HG02840 (cell line): Measurements from ENCODE around the gene FYN.

Experiments used
- ATAC-seq: cut with Tn5 transposase; IDR thresholded peaks from one replicate; pipeline ENCODE4 v1.9.1; 2021; ENCODE audit warnings: mild to moderate bottlenecking, moderate library complexity, moderate number of reproducible peaks; ENCODE audit not compliant: unreplicated experiment, low FRiP score

FYN gene

DNA sequence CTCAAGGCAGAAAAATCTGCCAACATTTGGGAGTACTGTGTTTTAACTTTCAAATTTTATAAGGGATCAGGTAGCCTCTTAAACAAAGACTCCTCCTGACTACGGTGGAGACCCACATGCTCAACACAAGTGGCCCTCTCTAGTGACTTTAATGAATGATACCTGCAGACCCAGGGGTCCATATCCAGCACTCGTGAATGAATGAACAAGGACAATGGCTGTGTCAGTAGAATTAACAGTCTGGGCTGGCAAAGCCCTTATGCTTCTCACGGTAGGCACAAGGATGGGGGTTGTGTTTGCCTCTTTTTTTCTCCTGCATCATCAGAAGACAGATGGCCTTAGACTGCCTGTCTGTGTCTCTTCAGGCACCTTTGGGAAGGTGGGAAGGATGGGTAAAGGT, 154.9 kb downstream of the FYN start:
- no peak for ATAC-seq

DNA sequence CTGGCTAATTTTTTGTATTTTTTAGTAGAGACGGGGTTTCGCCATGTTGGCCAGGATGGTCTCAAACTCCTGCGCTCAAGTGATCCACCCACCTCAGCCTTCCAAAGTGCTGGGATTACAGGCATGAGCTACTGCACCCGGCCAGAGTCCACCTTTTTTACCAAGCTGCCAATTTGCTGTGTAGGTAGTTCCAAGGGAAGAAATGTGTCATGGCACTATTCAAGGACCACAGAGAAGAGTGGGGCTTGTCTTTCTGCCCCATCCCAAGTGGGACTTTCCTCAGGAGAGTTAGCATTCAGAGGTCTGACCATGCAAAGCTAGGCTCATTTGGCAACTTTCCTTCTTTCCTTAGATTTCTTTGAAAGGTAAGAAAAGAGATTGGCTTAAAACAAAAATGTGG, 155.6 kb downstream of the FYN start:
- no peak for ATAC-seq

DNA sequence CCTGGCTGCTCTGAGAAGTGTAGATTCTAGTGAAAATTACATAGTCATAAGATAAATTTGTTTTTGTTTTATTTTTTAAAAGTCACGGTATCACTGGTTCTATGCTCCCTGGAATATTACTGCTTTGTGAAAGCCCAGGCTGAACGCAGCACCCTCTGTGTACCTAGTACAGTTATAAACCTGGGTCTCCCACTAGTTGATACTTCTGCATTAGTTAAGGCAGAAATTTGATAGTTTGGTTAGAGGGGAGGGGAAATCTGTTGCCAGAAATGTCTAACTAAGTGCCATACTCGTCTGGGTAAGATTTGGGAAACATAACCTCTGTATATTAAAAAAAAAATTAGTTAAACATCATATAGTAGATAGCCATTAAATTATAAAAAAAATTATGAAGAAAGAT, 156.9 kb downstream of the FYN start:
- ATAC-seq, result no peak

DNA sequence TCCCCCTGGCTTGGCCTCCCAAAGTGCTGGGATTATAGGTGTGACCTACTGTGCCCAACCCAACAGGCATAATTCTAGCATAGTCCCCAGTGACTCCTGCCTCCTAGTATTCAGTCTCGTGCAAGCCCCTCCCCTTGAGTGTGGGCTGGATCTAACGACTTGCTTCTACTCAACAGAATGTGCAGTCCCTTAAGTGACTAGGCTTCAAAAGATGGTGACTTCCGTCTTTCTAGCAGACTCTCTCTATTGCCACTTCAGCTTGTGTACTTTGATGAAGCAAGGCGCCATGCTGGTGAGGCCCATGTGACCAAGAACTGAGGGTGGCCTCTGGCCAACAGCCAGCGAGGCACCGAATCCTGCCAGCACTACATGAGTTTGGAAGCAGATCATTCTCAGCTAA, 157.9 kb downstream of the FYN start:
- ATAC-seq, result no peak

DNA sequence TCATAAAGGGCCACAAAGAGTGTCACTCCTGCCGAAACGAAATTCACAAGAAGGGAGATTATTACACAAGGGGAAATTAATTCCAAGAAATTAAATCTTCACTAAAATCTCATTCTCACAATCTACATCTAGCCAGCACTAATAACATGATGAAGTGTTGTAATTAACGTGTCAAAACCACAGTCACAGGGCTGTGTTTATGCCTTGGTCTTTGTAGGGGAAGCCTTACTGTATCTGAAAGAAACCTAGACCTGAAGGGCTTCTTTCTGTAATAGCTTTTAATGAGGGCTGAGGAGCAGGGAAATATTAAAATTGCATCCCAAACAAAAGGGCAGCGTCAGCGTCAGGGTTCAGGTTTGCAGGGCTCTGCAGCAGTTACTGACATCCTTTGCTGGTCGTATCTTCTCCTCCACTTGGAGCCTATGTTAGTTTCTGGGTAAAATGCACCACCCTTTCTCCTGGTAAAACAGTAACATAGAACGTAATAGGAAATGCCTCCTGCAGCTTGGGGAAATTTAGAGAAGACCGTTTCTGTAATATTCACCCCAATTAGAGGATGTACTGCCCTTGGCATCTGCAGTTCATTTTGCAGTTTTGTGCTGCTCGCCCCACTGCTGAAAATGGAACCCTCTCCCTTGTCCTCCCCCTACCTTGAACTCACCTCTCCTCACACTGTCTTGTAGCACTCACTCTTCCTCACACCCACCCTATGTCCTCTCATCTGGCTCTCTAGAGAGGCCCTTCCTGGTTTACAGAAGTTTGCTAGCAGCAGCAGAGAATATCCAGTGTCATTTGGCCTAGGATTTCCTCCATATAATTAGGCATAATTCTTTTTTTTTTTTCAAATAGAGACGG, 158.6 kb downstream of the FYN start:
- ATAC-seq, result no peak

DNA sequence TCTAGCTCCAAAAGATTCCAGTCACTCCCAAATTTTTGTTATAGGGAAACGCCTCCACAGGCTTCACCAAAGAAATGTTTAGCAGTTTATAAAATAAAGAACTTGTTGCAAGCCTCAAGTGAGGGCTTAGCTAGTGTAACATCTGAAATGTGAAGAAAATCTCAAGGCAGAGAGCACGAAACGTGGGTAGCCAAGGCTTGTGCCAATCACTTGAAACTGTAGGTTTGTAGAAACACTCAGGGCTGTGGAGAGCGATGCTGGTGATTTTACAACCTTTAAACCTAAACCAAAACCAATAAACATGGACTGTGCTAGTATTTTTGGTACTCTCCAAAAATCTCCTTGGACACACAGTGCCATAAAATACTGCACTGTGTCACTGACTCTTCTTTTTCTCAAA, 159.4 kb downstream of the FYN start:
- ATAC-seq, result no peak

DNA sequence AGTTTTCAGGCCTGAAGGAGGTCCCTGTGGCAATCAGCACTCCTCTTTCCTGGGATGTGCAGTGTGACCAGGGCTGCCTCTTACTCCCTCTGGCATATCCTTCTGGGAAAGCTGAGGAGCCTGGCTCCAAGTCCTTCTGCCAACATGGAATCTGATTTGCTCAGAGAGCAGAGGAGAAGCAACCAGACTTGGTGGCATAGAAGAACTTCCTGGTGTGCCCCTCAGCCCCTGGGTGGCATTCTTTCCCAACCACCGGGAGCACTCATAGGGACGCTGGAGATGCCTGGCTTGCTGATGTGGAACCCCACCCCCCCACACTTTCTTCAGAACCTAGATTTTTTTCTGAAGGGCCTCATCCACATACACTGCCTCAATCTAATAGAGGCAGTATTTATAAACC, 160.0 kb downstream of the FYN start:
- no peak for ATAC-seq

DNA sequence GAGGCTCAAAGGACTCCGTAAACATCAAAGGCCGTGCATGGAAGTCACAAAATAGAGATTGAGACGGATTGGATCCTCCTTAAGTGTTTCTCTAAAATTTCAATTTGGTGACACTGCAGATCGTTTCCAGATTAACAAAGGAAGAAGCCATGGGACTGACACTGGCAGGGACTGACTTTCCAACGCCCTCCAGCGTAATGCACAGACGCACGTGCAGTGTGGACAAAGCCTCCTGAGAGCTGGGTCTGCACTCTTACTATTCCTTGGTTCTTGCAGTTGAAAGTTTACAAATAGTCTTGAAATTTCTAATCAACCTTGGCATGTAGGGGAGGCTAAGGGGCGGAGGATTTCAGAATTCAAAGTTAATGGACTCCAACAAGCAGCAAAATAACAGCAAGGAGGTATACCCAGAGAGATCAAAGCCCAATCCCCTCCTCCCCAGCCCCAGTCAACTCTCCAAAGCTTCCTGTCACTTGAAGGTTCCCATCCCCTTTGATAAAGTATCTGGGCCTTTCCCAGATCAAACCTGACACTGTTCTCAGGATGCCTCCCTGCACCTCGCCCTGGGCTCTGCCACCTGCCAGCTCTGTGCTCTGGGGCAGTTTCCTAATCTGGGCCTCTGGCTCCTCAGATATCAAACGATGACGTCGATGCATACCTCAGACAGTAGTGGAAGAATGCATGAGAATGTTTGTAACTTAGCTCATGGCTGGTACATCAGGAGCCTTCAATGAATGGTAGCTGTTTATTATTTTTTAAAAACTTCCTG, 161.1 kb downstream of the FYN start:
- ATAC-seq, result no peak

DNA sequence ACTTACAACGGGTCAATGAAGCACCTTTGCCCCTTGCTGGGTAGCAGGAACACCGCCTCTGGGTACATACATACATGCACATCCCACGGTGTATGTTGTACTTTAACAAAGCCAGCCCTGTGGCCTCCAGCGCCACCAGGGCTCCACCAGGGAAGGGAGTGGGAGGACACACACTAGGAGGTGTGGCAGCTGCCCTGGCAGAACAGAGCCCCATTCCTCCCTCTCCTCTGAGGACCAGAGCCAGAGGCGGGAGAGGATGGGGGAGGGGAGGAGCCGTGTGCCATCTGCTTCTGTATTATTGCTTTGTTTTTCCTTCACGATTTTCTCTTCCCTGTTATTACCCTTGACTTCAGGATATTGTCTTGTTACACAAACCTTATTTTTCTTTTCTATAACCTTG, 161.8 kb downstream of the FYN start:
- no peak for ATAC-seq

DNA sequence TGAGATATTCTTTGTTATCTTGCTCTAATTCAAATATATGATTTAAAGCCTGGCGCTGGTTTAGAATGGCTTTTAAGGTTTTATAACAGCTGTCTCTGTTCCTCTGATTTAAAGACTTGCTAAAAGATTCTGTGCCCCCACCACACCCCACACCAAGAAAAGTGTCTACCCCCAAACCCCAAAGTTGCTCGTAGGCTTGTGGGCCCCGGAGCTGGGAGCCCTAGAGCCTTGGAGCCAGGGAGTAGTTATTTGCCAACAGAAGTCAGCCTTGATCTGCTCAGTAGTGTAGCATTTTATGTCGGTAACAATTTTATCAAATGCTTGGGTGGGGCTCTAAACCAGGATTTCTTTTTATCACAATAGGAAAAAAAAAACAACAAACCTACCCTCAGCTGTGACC, 162.3 kb downstream of the FYN start:
- ATAC-seq, result no peak

DNA sequence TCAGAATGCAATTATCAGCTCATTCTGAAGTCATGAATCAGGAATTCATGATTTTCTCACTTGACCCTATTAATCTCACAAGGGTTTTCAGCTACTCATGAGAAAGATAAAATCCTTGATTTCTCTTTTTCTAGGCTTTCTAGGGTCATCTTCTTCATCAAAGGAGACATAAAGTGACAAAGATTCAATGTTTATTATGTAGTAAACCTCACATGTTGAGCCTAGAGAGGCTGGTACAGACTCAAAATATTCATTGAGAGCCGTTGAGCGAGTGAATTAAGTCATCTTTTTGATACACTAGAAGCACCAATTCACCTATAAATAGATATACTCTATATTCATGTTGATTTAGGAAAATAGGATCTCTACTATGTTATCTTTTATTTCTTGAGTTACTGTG, 162.8 kb downstream of the FYN start:
- no peak for ATAC-seq

DNA sequence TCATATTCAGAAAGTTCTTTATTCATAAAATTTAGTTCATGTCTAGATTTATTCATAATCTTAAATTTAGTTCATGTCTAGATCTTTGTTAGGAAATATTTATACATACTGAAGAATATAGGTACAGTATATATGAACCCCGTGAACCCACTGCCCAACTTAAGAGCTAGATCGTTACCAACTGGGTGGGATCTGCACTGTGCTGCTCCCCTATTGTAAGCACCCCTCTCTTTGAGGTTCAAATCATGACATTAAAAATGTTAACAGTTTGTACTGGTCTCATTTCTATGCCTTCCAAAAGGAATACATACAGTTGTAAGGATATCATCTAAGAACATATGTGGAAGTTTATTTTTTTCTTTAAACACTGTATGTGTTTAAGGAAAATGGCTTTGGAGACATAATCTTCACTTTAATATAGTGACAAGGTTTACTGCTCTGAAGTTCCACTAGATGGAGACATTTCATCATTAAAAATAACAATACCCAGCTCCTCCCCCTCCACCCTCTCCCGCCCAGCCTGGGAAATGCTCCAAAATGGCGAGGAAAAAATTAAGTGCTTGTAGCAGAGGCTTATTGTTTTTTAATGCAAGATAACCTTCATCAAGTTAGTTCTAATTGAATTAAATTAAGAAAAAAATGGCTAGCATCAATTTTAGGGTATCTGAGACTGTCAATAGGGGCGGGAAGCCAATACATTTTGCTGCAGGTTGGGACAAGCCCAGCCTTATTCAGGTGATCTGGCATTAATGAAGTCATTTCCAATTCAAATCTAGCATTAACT, 163.4 kb downstream of the FYN start:
- ATAC-seq, result peak; percentile 77

DNA sequence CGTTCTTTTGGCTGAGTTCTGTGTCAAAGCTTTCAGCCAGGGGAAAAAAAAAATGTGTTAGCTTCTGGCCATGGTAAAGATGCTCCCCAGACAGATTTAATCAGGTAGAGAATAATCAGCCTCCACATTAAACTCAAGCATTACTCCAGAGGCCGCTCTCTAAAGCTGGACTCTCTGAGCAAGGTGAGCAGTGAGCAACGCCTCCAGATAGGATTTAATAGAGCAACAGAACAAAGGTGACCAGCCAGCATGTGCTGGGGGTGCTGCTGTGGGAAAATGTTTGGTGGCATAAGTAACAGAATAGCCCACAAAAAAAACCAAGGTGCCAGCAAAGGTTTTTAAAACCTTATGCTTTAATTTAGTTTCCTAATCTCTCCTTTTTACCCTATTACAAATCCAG, 164.1 kb downstream of the FYN start:
- no peak for ATAC-seq

DNA sequence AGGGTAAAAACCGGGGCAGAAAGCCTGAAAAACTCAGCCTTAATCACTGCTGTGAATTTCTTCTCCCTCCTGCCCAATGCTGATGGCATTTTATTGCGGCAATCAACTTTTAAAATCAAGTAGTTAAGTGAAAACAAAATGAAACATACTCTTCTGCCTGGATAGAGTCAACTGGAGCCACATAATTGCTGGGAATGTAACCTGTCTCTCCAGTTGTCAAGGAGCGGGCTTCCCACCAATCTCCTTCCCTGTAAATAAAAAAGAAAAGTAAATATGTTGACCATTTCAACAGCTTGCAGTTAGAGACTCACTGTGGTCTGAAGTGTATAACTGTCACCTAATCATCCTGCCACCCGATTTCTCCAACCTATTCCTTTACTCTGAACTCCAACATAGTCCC, 165.5 kb downstream of the FYN start:
- no peak for ATAC-seq

DNA sequence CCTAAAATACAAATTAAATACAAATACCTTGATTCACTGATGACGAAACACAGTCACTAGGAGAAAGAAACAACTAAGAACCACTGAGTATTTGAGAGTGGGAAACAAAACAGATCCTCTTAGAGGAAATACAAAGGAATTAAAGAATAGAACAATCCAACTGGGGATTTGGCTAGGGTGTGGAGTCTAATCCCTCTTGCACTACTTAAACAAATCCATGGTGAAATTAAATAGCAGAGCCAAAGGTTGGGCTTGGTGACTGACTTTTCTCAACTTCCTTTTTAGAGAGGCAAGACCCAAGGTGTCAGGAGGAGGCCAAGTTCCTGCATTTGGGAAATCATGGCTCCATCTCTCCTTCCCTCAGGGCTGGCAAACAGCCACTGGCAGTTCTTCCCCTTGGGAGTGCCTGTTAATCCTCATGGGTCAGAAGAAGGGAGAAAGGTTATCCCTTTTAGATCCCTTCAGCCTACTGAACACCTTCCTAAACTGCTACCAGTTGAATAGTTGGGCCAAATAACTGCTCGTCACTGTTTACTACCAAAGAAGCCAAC, 166.3 kb downstream of the FYN start:
- no peak for ATAC-seq

DNA sequence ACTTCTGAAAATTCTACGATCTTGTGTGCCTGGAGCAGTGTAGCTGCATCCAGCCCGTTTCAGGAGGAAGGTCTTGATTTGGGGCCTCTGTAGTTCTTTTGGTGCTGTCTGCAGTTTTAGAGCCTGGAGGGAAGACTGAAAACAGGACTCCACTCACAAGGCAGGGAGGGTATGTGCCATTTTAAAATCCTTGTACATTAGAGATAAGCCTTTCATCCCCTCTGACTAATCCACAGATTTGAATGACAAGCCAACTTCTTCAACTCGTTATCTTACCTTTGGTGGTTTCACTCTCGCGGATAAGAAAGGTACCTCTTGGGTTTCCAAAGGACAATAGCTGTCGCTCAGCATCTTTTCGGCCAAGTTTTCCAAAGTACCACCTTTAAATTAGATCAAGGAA, 169.5 kb downstream of the FYN start:
- no peak for ATAC-seq

DNA sequence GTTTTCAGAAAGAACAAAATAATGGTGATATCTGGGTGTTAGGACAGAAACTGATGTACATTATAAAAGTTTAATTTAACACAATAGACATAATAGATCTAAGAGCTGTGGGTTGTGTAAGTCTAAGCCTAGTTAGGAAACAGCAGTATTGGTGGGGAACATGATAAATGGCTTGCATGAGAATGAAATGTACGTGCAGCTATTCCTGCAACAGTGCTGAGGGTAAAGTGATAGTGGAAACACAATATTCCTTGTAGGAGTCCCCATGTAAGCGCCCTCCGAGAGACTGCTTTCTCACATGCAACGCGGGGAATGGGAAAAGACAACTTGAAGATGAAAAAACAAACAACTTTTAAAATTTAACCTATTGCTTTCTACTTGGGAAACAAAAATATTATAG, 171.0 kb downstream of the FYN start:
- no peak for ATAC-seq

DNA sequence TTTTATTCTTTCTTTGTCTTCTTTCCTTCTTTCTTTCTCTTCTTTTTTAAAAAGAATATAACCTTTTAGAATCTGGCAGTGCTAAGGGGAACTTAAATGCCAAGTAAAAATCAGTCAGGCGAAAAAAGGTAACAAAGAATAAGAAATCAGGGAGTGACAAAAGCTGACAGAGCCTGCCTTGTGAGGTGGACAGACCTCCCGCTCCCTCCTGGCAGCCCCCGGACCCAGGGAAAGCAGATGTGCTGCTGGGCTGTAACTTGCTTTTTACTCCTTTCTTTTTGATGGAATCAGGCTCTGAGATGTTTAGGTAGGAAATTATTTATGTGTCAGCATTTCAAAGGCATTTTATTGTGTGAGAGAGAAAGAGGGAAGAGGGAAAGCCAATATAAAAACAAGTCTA, 172.1 kb downstream of the FYN start:
- ATAC-seq, result no peak

DNA sequence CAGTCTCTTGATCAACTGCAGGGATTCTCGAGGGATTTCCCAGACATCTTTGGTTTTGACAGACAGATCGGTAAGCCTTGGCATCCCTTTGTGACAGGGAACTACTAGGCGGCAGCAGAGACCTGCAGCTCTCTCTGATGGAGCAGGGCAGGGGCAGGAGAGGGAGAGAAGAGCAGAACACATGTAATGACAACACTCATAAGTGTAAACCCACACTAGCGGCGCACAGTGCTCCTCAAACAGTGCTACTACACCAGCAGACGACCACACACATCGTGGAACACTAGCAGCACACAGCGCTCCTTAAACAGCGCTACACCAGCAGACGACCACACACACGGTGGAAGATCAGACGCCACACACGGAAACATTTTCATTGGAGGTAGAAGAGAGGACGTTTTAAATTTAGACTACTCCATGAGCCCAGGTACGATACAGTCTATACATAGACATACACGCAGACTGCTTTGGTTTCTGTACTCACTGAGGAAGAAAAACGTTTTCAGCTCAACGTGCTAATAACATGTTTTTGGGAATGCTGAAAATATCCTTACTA, 173.0 kb downstream of the FYN start:
- ATAC-seq, result no peak

DNA sequence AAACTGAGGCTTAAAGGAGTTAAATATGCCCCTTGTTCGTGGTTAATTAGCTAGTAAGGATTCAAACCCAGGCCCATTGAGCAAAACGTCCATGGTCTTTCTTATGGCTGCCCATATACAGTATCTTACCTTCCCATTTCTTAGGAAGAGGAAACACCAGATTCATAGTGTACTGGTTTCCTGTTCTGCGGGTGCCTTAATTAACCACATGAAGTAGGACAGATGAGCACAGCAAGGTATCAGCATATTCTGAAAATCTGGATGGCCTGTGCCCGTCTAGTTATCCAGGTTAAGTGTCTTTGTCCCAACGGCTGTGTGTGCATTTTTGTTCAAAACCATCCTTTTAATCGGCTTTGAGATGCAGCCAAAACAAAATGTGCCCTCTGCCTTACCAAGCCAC, 174.1 kb downstream of the FYN start:
- no peak for ATAC-seq

DNA sequence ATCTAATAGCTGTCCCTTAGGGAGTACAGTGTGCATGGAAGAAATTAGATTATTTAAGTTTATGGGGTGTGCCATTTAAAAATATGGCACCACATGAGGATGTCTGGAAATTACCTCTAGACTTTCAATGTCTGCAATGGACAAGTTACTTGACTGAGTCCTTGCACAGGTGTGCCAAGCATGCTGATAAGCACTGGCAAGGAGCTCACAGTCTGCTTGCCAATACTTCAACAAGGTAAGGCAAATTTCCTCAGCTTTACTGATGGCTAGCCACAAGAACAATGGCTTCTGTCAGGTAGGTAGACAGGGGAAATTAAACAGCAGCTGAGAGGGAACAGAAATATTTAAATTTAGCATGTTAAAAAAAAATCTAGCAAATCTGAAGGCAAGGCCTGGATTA, 176.4 kb downstream of the FYN start:
- ATAC-seq, result no peak
